Measurements from ENCODE around the gene SLC12A7.

- TF ChIP-seq POLR2AphosphoS5 (IDR thresholded peaks at IDR 0.05; ENCODE audit: low read depth, low read length) (no peak), TAF1 (IDR thresholded peaks at IDR 0.05; ENCODE audit: borderline replicate concordance, insufficient read depth, low read length) (no peak), REST (IDR thresholded peaks at IDR 0.05; ENCODE audit: insufficient read depth in 1 of 2, low read depth in 2 of 2, low read length in 2 of 2) (no peak)
Observed at GRCh38 chr5:1038417-1039209, 73.2 kb downstream of the SLC12A7 start.

All from PFSK-1 (cell line).